Progenitor cell of endocrine pancreas (in vitro differentiated cells): ENCODE results near the gene ASTL. TPM values are rescaled to one million over a fixed set of nuclear protein-coding genes. Genes with fewer than 3 reads are reported as not detected.
"Not testable (repeated sequence)": the region's sequence is repeated elsewhere in the genome, so short reads cannot be mapped to it uniquely, and the experiment has no call there.

Experiments used
- DNase-seq: peaks from one replicate; pipeline ENCODE4 v3.0.0; 2021; ENCODE audit warnings: low spot score; ENCODE audit not compliant: unreplicated experiment
- H3K27ac Mint-ChIP-seq: 2 replicates; pipeline ENCODE4 v1.8.0; 2021; ENCODE audit warnings: mild to moderate bottlenecking, moderate library complexity, mixed read lengths
- H3K27me3 Mint-ChIP-seq: 2 replicates; pipeline ENCODE4 v1.8.0; 2021; ENCODE audit warnings: mixed read lengths
- H3K36me3 Mint-ChIP-seq: 2 replicates; pipeline ENCODE4 v1.8.0; 2022; ENCODE audit warnings: mixed read lengths; ENCODE audit not compliant: insufficient read depth
- H3K4me1 Mint-ChIP-seq: 2 replicates; pipeline ENCODE4 v1.8.0; 2021; ENCODE audit warnings: low read depth, mixed read lengths
- H3K4me3 Mint-ChIP-seq: 2 replicates; pipeline ENCODE4 v1.8.0; 2021; ENCODE audit warnings: low read depth, mild to moderate bottlenecking, moderate library complexity, mixed read lengths
- H3K9me3 Mint-ChIP-seq: 2 replicates; pipeline ENCODE4 v1.8.0; 2021; ENCODE audit warnings: low read depth, mixed read lengths
- total RNA-seq: library from RNA; stranded (reverse); gene quantifications from 2 replicates; pipeline ENCODE4 v1.2.1, GENCODE V29; 2021
- TF ChIP-seq, protein P1 (sequence below): fragments of 200-600 bp; sonication (generic); IDR thresholded peaks from one replicate; pipeline ENCODE4 v1.5.0; 2021; ENCODE audit warnings: antibody characterized with exemption, mild to moderate bottlenecking; ENCODE audit not compliant: unreplicated experiment

Gene ASTL
- total RNA-seq, 1 donor from 2014 or later, result 0.29 TPM

DNA sequence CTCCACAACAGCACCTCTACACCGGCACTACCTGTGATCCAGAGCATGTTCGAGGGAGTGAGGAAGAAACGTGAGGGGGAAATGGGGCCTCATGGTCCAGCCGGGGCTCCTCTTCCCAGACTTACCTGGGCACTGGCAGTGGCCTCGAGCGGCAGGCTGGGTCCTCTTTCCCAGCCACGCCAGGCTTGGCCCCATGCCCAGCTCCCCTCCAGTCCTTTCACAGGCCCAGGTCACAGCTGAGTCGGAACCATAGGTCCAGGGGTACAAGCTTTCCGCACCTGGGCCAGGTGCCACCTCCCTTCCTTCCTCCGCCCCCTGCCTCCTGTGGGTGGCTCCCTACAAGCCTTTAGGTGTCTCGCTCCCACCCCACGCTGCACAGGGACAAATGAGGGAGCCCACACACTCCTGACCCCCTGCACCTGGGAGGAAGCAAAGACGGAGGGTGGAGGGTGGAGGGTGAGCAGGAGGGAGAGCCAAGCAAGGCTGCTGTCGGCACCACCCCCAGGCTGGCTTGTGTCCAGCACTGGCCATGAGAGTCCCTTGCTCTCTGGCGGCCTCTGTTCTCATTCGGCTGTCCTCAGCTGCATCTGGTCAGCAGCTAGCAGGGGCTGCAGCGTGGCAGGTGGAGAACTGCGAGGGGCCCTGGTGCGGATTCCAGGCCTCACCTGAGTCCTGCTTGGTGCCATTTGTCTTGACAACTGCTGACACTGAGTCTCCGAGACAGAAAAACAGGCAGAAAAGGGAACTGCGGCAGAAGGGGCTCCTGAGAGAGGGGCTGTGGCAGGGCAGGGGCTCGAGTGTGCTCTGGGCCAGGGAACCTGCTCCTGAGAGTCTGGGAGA, 48.7 kb downstream of the ASTL start:
- peaks cover 6% of the 10 kb centered on the region for H3K4me1 Mint-ChIP-seq
- peak; percentile 7 for DNase-seq

GRCh38 chr2:96088340-96089335, 49.7 kb downstream of the ASTL start:
- Mint-ChIP-seq H3K4me1 (peaks cover 6% of the 10 kb centered on the region), H3K27me3 (no peaks in the 10 kb centered on the region), H3K36me3 (no peaks in the 10 kb centered on the region), H3K27ac (no peak overlapping the region), H3K4me3 (no peak overlapping the region), H3K9me3 (no peaks in the 10 kb centered on the region)
- TF ChIP-seq, protein P1, sequence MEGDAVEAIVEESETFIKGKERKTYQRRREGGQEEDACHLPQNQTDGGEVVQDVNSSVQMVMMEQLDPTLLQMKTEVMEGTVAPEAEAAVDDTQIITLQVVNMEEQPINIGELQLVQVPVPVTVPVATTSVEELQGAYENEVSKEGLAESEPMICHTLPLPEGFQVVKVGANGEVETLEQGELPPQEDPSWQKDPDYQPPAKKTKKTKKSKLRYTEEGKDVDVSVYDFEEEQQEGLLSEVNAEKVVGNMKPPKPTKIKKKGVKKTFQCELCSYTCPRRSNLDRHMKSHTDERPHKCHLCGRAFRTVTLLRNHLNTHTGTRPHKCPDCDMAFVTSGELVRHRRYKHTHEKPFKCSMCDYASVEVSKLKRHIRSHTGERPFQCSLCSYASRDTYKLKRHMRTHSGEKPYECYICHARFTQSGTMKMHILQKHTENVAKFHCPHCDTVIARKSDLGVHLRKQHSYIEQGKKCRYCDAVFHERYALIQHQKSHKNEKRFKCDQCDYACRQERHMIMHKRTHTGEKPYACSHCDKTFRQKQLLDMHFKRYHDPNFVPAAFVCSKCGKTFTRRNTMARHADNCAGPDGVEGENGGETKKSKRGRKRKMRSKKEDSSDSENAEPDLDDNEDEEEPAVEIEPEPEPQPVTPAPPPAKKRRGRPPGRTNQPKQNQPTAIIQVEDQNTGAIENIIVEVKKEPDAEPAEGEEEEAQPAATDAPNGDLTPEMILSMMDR, result no peak
- peak; percentile 4 for DNase-seq

More for the DNA sequence above, 48.7 kb downstream of the ASTL start:
- H3K36me3 Mint-ChIP-seq, result no peaks in the 10 kb centered on the region
- no peaks in the 10 kb centered on the region for H3K27me3 Mint-ChIP-seq
- H3K4me3 Mint-ChIP-seq, result no peak overlapping the region
- TF ChIP-seq, protein P1, result no peak
- H3K27ac Mint-ChIP-seq, result no peak overlapping the region
- no peaks in the 10 kb centered on the region for H3K9me3 Mint-ChIP-seq

DNA sequence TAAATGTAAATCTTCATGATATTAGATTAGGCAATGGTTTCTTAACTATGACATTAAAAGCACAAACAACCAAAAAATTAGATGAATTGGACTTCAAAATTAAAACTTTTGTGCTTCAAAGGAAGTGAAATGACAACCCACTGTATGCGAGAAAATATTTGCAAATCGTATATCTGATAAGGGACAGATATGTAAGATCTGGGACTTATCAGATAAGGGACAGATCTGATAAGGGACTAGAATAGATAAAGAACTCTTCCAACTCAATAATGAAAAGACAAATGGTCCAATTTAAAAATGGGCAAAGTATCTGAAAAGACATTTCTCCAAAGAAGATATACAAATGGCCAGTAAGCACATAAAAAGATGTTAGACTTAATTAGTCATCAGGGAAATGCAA, 51.2 kb downstream of the ASTL start:
- no peak overlapping the region for H3K4me3 Mint-ChIP-seq
- no peak for DNase-seq
- H3K9me3 Mint-ChIP-seq, result no peaks in the 10 kb centered on the region
- no peaks in the 10 kb centered on the region for H3K36me3 Mint-ChIP-seq
- no peak overlapping the region for H3K27ac Mint-ChIP-seq
- no peaks in the 10 kb centered on the region for H3K27me3 Mint-ChIP-seq
- TF ChIP-seq, protein P1, result no peak
- peaks cover 6% of the 10 kb centered on the region for H3K4me1 Mint-ChIP-seq

GRCh38 chr2:96085541-96086355, 52.6 kb downstream of the ASTL start:
- no peak overlapping the region for H3K27ac Mint-ChIP-seq
- H3K36me3 Mint-ChIP-seq, result no peaks in the 10 kb centered on the region
- no peaks in the 10 kb centered on the region for H3K9me3 Mint-ChIP-seq
- TF ChIP-seq, protein P1, result no peak
- peaks cover 5% of the 10 kb centered on the region for H3K4me1 Mint-ChIP-seq
- H3K4me3 Mint-ChIP-seq, result no peak overlapping the region
- DNase-seq, result no peak
- no peaks in the 10 kb centered on the region for H3K27me3 Mint-ChIP-seq

DNA sequence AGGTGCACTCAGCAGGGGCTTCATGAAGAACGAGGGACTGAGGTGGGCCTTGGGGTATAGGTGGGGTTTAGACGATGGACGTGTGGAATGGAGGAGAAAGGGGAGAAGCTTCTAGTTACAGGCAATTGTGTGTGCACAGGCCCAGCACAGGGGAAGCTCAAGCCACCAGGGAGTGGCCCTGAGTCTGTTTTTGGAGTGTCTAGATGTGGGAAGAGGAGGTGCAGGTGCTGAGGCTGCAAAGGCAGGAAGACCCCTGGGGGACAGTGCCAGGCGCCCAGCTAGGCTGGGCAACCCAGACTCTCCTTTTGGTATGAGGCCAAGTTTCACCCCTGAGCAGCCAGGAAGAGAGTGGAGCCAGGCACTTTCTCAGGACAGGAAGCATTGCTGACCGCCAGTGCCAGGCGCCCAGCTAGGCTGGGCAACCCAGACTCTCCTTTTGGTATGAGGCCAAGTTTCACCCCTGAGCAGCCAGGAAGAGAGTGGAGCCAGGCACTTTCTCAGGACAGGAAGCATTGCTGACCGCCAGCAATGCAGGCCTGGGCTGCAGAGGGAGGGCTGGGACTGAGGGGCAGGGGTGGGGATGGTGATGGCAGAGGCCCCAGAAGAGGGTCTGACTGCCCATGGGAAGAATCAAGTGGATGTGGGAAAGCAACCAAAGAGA, 53.3 kb downstream of the ASTL start:
- not testable (repeated sequence) for H3K36me3 Mint-ChIP-seq, DNase-seq, H3K27ac Mint-ChIP-seq, H3K27me3 Mint-ChIP-seq, H3K4me1 Mint-ChIP-seq, H3K9me3 Mint-ChIP-seq, H3K4me3 Mint-ChIP-seq
